Measurements from ENCODE around the gene NEDD4L. TPM values are rescaled to one million over a fixed set of nuclear protein-coding genes. Genes with fewer than 3 reads are reported as not detected.

The NEDD4L gene
- total RNA-seq, 1 donor from 2014 or later, result 93.9 TPM

DNA sequence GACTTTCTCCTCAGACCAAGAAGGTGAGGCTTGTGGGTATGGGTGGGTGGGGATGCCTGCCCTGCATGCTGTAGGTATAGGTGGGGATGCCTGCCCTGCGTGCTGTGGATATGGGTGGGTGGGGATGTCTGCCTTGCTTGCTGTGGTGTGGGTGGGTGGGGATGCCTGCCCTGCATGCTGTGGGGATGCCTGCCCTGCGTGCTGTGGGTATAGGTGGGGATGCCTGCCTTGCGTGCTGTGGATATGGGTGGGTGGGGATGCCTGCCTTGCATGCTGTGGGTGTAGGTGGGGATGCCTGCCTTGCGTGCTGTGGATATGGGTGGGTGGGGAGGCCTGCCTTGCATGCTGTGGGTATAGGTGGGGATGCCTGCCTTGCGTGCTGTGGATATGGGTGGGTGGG is 278.4 kb downstream of the NEDD4L start:
- DNase-seq (ENCODE audit: low read depth) (no peak), FAIRE-seq (no peak)
- no peak overlapping the region for H3K9ac ChIP-seq (ENCODE audit: low read length)
- H3K79me2 ChIP-seq (ENCODE audit: insufficient read depth, low read length), result peaks cover 30% of the 10 kb centered on the region
- H3K4me1 ChIP-seq (ENCODE audit: insufficient read depth, low read length), result peaks cover 4% of the 10 kb centered on the region
- H2AFZ ChIP-seq (ENCODE audit: low read depth, low read length), result no peak overlapping the region
- peaks cover 9% of the 10 kb centered on the region for H3K4me1 Mint-ChIP-seq (ENCODE audit: low read depth, unreplicated experiment)
- no peak overlapping the region for H3K4me3 Mint-ChIP-seq (ENCODE audit: unreplicated experiment)
- H3K27ac Mint-ChIP-seq (ENCODE audit: unreplicated experiment), result no peak overlapping the region
- no peaks in the 10 kb centered on the region for H3K9me3 ChIP-seq (ENCODE audit: insufficient read depth, low read depth, low read length)
- H3K36me3 ChIP-seq (ENCODE audit: insufficient read depth, low read length), result peaks cover 26% of the 10 kb centered on the region
- TF ChIP-seq, protein P1, sequence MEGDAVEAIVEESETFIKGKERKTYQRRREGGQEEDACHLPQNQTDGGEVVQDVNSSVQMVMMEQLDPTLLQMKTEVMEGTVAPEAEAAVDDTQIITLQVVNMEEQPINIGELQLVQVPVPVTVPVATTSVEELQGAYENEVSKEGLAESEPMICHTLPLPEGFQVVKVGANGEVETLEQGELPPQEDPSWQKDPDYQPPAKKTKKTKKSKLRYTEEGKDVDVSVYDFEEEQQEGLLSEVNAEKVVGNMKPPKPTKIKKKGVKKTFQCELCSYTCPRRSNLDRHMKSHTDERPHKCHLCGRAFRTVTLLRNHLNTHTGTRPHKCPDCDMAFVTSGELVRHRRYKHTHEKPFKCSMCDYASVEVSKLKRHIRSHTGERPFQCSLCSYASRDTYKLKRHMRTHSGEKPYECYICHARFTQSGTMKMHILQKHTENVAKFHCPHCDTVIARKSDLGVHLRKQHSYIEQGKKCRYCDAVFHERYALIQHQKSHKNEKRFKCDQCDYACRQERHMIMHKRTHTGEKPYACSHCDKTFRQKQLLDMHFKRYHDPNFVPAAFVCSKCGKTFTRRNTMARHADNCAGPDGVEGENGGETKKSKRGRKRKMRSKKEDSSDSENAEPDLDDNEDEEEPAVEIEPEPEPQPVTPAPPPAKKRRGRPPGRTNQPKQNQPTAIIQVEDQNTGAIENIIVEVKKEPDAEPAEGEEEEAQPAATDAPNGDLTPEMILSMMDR (IDR thresholded peaks at IDR 0.05; ENCODE audit: insufficient read depth, low read depth, low read length), result no peak
- no peak for TF ChIP-seq EZH2 (IDR thresholded peaks at IDR 0.05; ENCODE audit: insufficient read depth, low read length)
- no peak overlapping the region for H3K27ac ChIP-seq (ENCODE audit: low read depth, low read length)
- no peaks in the 10 kb centered on the region for H3K27me3 Mint-ChIP-seq (ENCODE audit: low read depth, unreplicated experiment)
- no peaks in the 10 kb centered on the region for H3K27me3 ChIP-seq (ENCODE audit: insufficient read depth, low read length)
- no peak overlapping the region for H3K4me3 ChIP-seq (ENCODE audit: insufficient read depth, low read depth, low read length)
- H4K20me1 ChIP-seq (ENCODE audit: insufficient read depth, low read length), result peaks cover 33% of the 10 kb centered on the region
- no peak overlapping the region for H3K4me2 ChIP-seq (ENCODE audit: low read length)
- peaks cover 10% of the 10 kb centered on the region for H3K36me3 Mint-ChIP-seq (ENCODE audit: low read depth, unreplicated experiment)
- no peaks in the 10 kb centered on the region for H3K9me3 Mint-ChIP-seq (ENCODE audit: unreplicated experiment)

DNA sequence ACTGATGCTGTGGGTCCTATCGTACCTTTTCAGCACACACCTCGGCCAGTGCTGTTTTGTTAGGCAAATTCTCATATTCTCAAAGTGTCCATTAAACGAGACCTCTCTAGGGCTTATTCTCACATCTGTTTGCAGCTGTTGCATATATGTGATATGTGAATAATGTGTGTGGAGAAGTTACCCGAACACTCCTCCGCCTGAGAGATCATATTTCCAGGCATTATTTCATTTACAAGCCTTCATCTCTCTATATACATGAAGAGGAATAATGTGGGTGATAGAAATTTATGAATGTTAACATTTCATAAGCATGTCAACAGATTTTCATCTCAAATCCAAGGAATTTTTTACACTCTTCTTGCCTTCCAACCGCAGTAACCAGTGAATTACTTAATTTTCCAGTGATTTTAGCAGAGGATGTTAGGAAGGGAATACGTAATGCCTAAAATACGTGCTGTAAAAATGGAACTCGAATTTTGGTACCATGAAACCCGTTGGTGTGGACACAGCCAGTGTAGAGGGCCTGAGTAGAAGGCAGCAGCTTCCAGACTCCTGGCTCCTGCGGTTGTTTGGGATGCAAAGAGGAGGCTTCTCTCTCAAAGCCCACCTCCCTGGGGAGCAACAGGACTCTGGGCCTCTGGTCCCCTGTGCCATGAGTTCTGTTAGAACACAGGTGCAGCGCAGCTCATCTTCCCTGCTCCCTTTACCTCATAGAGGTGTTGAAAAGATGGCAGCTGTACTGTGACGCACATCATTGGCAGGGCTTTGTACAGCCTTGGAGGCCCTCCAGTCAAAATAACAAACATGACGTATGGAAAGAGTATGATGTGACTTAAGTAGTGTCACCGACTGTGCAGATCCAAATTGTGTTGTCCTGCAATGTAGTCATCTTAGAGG is 280.1 kb downstream of the NEDD4L start:
- H3K4me1 ChIP-seq (ENCODE audit: insufficient read depth, low read length), result peaks cover 4% of the 10 kb centered on the region
- no peak overlapping the region for H3K4me3 ChIP-seq (ENCODE audit: insufficient read depth, low read depth, low read length)
- H3K4me1 Mint-ChIP-seq (ENCODE audit: low read depth, unreplicated experiment), result peaks cover 7% of the 10 kb centered on the region
- H2AFZ ChIP-seq (ENCODE audit: low read depth, low read length), result no peak overlapping the region
- H3K36me3 ChIP-seq (ENCODE audit: insufficient read depth, low read length), result peaks cover 28% of the 10 kb centered on the region
- no peak overlapping the region for H3K27ac Mint-ChIP-seq (ENCODE audit: unreplicated experiment)
- H3K9me3 Mint-ChIP-seq (ENCODE audit: unreplicated experiment), result no peaks in the 10 kb centered on the region
- TF ChIP-seq EZH2 (IDR thresholded peaks at IDR 0.05; ENCODE audit: insufficient read depth, low read length), result no peak
- TF ChIP-seq, protein P1 (IDR thresholded peaks at IDR 0.05; ENCODE audit: insufficient read depth, low read depth, low read length), result no peak
- no peaks in the 10 kb centered on the region for H3K27me3 Mint-ChIP-seq (ENCODE audit: low read depth, unreplicated experiment)
- H3K79me2 ChIP-seq (ENCODE audit: insufficient read depth, low read length), result peaks cover 15% of the 10 kb centered on the region
- no peak overlapping the region for H3K4me3 Mint-ChIP-seq (ENCODE audit: unreplicated experiment)
- peaks cover 24% of the 10 kb centered on the region for H4K20me1 ChIP-seq (ENCODE audit: insufficient read depth, low read length)
- DNase-seq (ENCODE audit: low read depth) (no peak), FAIRE-seq (no peak)
- H3K27me3 ChIP-seq (ENCODE audit: insufficient read depth, low read length), result no peaks in the 10 kb centered on the region
- H3K4me2 ChIP-seq (ENCODE audit: low read length), result no peak overlapping the region
- no peak overlapping the region for H3K9ac ChIP-seq (ENCODE audit: low read length)
- H3K36me3 Mint-ChIP-seq (ENCODE audit: low read depth, unreplicated experiment), result peaks cover 3% of the 10 kb centered on the region
- H3K27ac ChIP-seq (ENCODE audit: low read depth, low read length), result no peak overlapping the region
- H3K9me3 ChIP-seq (ENCODE audit: insufficient read depth, low read depth, low read length), result no peaks in the 10 kb centered on the region
